ENCODE data around the gene CRKL.
"Not testable (repeated sequence)": the region's sequence is repeated elsewhere in the genome, so short reads cannot be mapped to it uniquely, and the experiment has no call there.

CRKL gene

GRCh38 chr22:20966883-20967696 is 49.9 kb downstream of the CRKL start, which contains the start of gene AIFM3:
Gene AIFM3 (plus strand): TSS chr22:20967255. CDS start chr22:20967945, 690 bp downstream.
- no peak for DNase-seq (ENCODE audit: low spot score)

GRCh38 chr22:20967697-20968211 is 50.5 kb downstream of the CRKL start:
- no peak for DNase-seq (ENCODE audit: low spot score)

GRCh38 chr22:20968281-20968977 is 51.2 kb downstream of the CRKL start:
- peak; percentile 42 for DNase-seq (ENCODE audit: low spot score)

GRCh38 chr22:20970939-20971657 is 53.9 kb downstream of the CRKL start:
- DNase-seq (ENCODE audit: low spot score), result no peak

GRCh38 chr22:20972014-20972694 is 54.9 kb downstream of the CRKL start:
- DNase-seq (ENCODE audit: low spot score), result not testable (repeated sequence)

- no peak for DNase-seq (ENCODE audit: low spot score)
Measured at GRCh38 chr22:20972933-20973577, 55.8 kb downstream of the CRKL start.

GRCh38 chr22:20973634-20974286 is 56.6 kb downstream of the CRKL start:
- no peak for DNase-seq (ENCODE audit: low spot score)

GRCh38 chr22:20974336-20974955 is 57.2 kb downstream of the CRKL start:
- no peak for DNase-seq (ENCODE audit: low spot score)

GRCh38 chr22:20975541-20976290 is 58.5 kb downstream of the CRKL start:
- DNase-seq (ENCODE audit: low spot score), result no peak

- no peak for DNase-seq (ENCODE audit: low spot score)
Measured at GRCh38 chr22:20976291-20976877, 59.2 kb downstream of the CRKL start.

GRCh38 chr22:20977019-20977418 is 59.8 kb downstream of the CRKL start:
- no peak for DNase-seq (ENCODE audit: low spot score)

- DNase-seq (ENCODE audit: low spot score), result no peak
Measured at GRCh38 chr22:20977516-20978170, 60.4 kb downstream of the CRKL start.

GRCh38 chr22:20978419-20978818 is 61.2 kb downstream of the CRKL start:
- no peak for DNase-seq (ENCODE audit: low spot score)

GRCh38 chr22:20979243-20979809 is 62.1 kb downstream of the CRKL start:
- peak; percentile 77 for DNase-seq (ENCODE audit: low spot score)

- DNase-seq (ENCODE audit: low spot score), result no peak
Measured at GRCh38 chr22:20979940-20980453, 62.8 kb downstream of the CRKL start.

GRCh38 chr22:20980523-20980922 is 63.3 kb downstream of the CRKL start:
- no peak for DNase-seq (ENCODE audit: low spot score)

GRCh38 chr22:20980938-20981722 is 63.9 kb downstream of the CRKL start:
- DNase-seq (ENCODE audit: low spot score), result no peak

All from germinal center (tissue), 1 donor.